Measurements from ENCODE around the gene CORO7. TPM values are rescaled to one million over a fixed set of nuclear protein-coding genes. Genes with fewer than 3 reads are reported as not detected.

Gene CORO7
- polyA plus RNA-seq, 3 donors: 14.7 to 26.7 (median 21.5) TPM

- no peak for DNase-seq (ENCODE audit: extremely low read depth in 1 of 11, low read depth in 9 of 11, low spot score in 4 of 11)
Observed at GRCh38 chr16:4319454-4320421, 96.7 kb downstream of the CORO7 start.

- no peak for DNase-seq (ENCODE audit: extremely low read depth in 1 of 11, low read depth in 9 of 11, low spot score in 4 of 11)
Observed at GRCh38 chr16:4318967-4319366, 97.4 kb downstream of the CORO7 start.

- no peak for DNase-seq (ENCODE audit: extremely low read depth in 1 of 11, low read depth in 9 of 11, low spot score in 4 of 11)
Observed at GRCh38 chr16:4318451-4318910, 97.9 kb downstream of the CORO7 start.

GRCh38 chr16:4317532-4318450 is 98.6 kb downstream of the CORO7 start:
- DNase-seq (ENCODE audit: extremely low read depth in 1 of 11, low read depth in 9 of 11, low spot score in 4 of 11): no peak

- no peak for DNase-seq (ENCODE audit: extremely low read depth in 1 of 11, low read depth in 9 of 11, low spot score in 4 of 11)
Observed at GRCh38 chr16:4316864-4317531, 99.4 kb downstream of the CORO7 start.

- DNase-seq (ENCODE audit: extremely low read depth in 1 of 11, low read depth in 9 of 11, low spot score in 4 of 11): no peak
Observed at GRCh38 chr16:4316108-4316863, 100.1 kb downstream of the CORO7 start.

- DNase-seq (ENCODE audit: extremely low read depth in 1 of 11, low read depth in 9 of 11, low spot score in 4 of 11): peak in 5 of 11 donors; percentile 82 to 88 (median 84)
Observed at GRCh38 chr16:4315186-4316107, 100.9 kb downstream of the CORO7 start, which contains the start of gene GLIS2. Gene GLIS2, plus strand, starts transcription at chr16:4316067. Its CDS starts 16,214 bp downstream, at chr16:4332281.

- DNase-seq (ENCODE audit: extremely low read depth in 1 of 11, low read depth in 9 of 11, low spot score in 4 of 11): no peak
Observed at GRCh38 chr16:4314532-4315185, 101.7 kb downstream of the CORO7 start.

GRCh38 chr16:4313563-4314531 is 102.5 kb downstream of the CORO7 start:
- DNase-seq (ENCODE audit: extremely low read depth in 1 of 11, low read depth in 9 of 11, low spot score in 4 of 11): no peak

- no peak for DNase-seq (ENCODE audit: extremely low read depth in 1 of 11, low read depth in 9 of 11, low spot score in 4 of 11)
Observed at GRCh38 chr16:4309833-4310266, 106.5 kb downstream of the CORO7 start.

GRCh38 chr16:4309102-4309832 is 107.1 kb downstream of the CORO7 start:
- no peak for DNase-seq (ENCODE audit: extremely low read depth in 1 of 11, low read depth in 9 of 11, low spot score in 4 of 11)

- peak in 8 of 11 donors; percentile 84 to 92 (median 88) for DNase-seq (ENCODE audit: extremely low read depth in 1 of 11, low read depth in 9 of 11, low spot score in 4 of 11)
Observed at GRCh38 chr16:4307215-4308037, 109.0 kb downstream of the CORO7 start.

- DNase-seq (ENCODE audit: extremely low read depth in 1 of 11, low read depth in 9 of 11, low spot score in 4 of 11): no peak
Observed at GRCh38 chr16:4306470-4307214, 109.8 kb downstream of the CORO7 start.

Data from renal cortex interstitium (tissue), 11 donors.